Ishikawa (cell line): ENCODE measurements around the gene VWA8.

Source experiments
- CEBPB ChIP-seq: IDR thresholded peaks from 2 replicates; pipeline ENCODE4 v1.6.1; 2012
- CREB1 ChIP-seq: IDR thresholded peaks from 2 replicates; pipeline ENCODE4 v1.6.1; 2012; ENCODE audit warnings: low read depth
- EGR1 ChIP-seq: IDR thresholded peaks from 2 replicates; pipeline ENCODE4 v1.6.1; 2012
- EP300 ChIP-seq: IDR thresholded peaks from 2 replicates; pipeline ENCODE4 v1.6.1; 2012; ENCODE audit warnings: borderline replicate concordance
- FOXM1 ChIP-seq: IDR thresholded peaks from 2 replicates; pipeline ENCODE4 v1.6.1; 2012; ENCODE audit warnings: low read depth, borderline replicate concordance
- NFIC ChIP-seq: IDR thresholded peaks from 2 replicates; pipeline ENCODE4 v1.6.1; 2012
- RAD21 ChIP-seq: IDR thresholded peaks from 2 replicates; pipeline ENCODE4 v1.6.1; 2012; ENCODE audit warnings: low read depth
- TAF1 ChIP-seq: IDR thresholded peaks from 2 replicates; pipeline ENCODE4 v1.6.1; 2012; ENCODE audit warnings: low read depth, mild to moderate bottlenecking
- TCF12 ChIP-seq: IDR thresholded peaks from 2 replicates; pipeline ENCODE4 v1.6.1; 2012; ENCODE audit warnings: low read depth
- TEAD4 ChIP-seq: IDR thresholded peaks from 2 replicates; pipeline ENCODE4 v1.6.1; 2012
- USF1 ChIP-seq: IDR thresholded peaks from 2 replicates; pipeline ENCODE4 v1.6.1; 2012
- YY1 ChIP-seq: IDR thresholded peaks from 2 replicates; pipeline ENCODE4 v1.6.1; 2012; ENCODE audit warnings: low read depth
- ZBTB7A ChIP-seq: IDR thresholded peaks from 2 replicates; pipeline ENCODE4 v1.6.1; 2012; ENCODE audit warnings: low read depth
- TF ChIP-seq, protein P1 (sequence below): IDR thresholded peaks from 2 replicates; pipeline ENCODE4 v1.6.1; 2012
- TF ChIP-seq, protein P2 (sequence below): IDR thresholded peaks from 2 replicates; pipeline ENCODE4 v1.6.1; 2012; ENCODE audit warnings: low read depth, mild to moderate bottlenecking

The VWA8 gene

DNA sequence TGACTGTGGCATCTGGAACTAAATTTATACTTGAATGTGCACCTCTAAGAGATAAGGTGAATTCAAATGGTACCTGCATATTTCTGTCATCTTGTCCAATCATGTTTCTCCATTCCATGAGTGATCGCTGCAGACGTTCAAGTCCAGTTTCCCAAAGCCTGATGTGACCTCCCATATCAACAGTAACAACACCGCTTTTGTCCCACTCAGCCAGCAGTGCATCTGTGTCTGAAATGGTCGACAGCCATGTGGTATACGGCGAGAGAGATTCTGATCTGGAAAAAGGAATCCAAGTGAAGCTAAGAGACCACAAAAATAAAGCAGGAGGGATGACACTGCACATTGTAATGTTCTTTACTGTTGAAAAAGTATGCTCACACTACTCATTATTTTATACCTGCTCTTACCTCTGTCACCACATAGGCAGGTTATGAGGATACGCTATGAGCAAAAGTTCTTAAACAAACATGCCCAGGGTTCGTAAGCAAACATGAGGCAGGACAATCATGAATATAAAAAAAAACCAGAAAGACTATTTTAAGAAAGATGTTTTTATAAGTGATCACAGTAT is 290.0 kb downstream of the VWA8 start:
- TF ChIP-seq NFIC = no peak
- TF ChIP-seq, protein P1, sequence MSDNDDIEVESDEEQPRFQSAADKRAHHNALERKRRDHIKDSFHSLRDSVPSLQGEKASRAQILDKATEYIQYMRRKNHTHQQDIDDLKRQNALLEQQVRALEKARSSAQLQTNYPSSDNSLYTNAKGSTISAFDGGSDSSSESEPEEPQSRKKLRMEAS = no peak
- TF ChIP-seq RAD21 = no peak
- TF ChIP-seq CEBPB = no peak
- no peak for TF ChIP-seq ZBTB7A

GRCh38 chr13:41668130-41668757 is 292.7 kb downstream of the VWA8 start:
- no peak for TF ChIP-seq TAF1
- TF ChIP-seq EP300 = no peak
- peak; percentile 85 for TF ChIP-seq RAD21

DNA sequence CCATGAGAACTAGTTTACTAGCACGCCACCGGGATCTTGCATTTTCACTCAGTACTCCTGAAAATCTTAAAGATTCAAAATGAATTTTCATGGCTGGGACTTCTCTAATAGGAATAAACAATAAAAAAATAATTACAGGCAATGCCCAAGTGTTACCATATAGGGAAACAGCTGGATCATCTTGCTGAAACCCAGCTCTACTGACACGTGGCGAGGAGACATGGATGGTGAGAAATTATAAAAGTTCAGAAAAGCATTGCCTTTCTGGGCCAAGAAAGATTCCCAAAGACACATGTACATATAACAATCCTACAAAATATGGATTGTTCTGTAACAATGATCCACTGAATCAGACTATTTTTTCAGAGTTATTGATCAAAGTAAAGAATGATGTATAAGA is 294.3 kb downstream of the VWA8 start:
- TF ChIP-seq, protein P2, sequence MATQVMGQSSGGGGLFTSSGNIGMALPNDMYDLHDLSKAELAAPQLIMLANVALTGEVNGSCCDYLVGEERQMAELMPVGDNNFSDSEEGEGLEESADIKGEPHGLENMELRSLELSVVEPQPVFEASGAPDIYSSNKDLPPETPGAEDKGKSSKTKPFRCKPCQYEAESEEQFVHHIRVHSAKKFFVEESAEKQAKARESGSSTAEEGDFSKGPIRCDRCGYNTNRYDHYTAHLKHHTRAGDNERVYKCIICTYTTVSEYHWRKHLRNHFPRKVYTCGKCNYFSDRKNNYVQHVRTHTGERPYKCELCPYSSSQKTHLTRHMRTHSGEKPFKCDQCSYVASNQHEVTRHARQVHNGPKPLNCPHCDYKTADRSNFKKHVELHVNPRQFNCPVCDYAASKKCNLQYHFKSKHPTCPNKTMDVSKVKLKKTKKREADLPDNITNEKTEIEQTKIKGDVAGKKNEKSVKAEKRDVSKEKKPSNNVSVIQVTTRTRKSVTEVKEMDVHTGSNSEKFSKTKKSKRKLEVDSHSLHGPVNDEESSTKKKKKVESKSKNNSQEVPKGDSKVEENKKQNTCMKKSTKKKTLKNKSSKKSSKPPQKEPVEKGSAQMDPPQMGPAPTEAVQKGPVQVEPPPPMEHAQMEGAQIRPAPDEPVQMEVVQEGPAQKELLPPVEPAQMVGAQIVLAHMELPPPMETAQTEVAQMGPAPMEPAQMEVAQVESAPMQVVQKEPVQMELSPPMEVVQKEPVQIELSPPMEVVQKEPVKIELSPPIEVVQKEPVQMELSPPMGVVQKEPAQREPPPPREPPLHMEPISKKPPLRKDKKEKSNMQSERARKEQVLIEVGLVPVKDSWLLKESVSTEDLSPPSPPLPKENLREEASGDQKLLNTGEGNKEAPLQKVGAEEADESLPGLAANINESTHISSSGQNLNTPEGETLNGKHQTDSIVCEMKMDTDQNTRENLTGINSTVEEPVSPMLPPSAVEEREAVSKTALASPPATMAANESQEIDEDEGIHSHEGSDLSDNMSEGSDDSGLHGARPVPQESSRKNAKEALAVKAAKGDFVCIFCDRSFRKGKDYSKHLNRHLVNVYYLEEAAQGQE = no peak
- TF ChIP-seq EP300 (no peak), FOXM1 (no peak), ZBTB7A (no peak), CREB1 (no peak), TEAD4 (no peak), NFIC (no peak), CEBPB (no peak), USF1 (no peak), YY1 (no peak), TCF12 (no peak)
- TF ChIP-seq, protein P1 = no peak

GRCh38 chr13:41660411-41660810 is 300.5 kb downstream of the VWA8 start:
- TF ChIP-seq, protein P1 = no peak
- TF ChIP-seq ZBTB7A = no peak
- TF ChIP-seq EGR1 = no peak
- no peak for TF ChIP-seq TCF12
- no peak for TF ChIP-seq RAD21
- TF ChIP-seq, protein P2 = no peak
- no peak for TF ChIP-seq CREB1
- TF ChIP-seq CEBPB = no peak
- TF ChIP-seq FOXM1 = no peak
- TF ChIP-seq TEAD4 = no peak
- TF ChIP-seq USF1 = no peak
- no peak for TF ChIP-seq TAF1
- no peak for TF ChIP-seq YY1
- no peak for TF ChIP-seq EP300
- no peak for TF ChIP-seq NFIC

GRCh38 chr13:41658057-41658661 is 302.8 kb downstream of the VWA8 start:
- no peak for TF ChIP-seq YY1
- TF ChIP-seq TAF1 = no peak
- TF ChIP-seq EP300 = no peak
- no peak for TF ChIP-seq ZBTB7A
- no peak for TF ChIP-seq CEBPB
- no peak for TF ChIP-seq TCF12
- TF ChIP-seq, protein P2 = no peak
- no peak for TF ChIP-seq TEAD4
- no peak for TF ChIP-seq FOXM1
- no peak for TF ChIP-seq USF1
- TF ChIP-seq CREB1 = no peak
- TF ChIP-seq NFIC = no peak
- TF ChIP-seq, protein P1 = no peak
- TF ChIP-seq RAD21 = no peak
- no peak for TF ChIP-seq EGR1
